Uterus (tissue), 4 donors: ENCODE results near the gene ERGIC1. TPM values are rescaled to one million over a fixed set of nuclear protein-coding genes. Genes with fewer than 3 reads are reported as not detected.

Experiments
- DNase-seq, 2 donors: peaks; one replicate each; pipeline ENCODE4 v3.0.0-alpha.2; 2019 to 2020
- H3K27ac ChIP-seq, 2 donors: fragments of 200-600 bp; sonication (generic); 1 replicate in 1 of 2; 2 replicates in 1 of 2; pipeline ENCODE4 v1.5.1; 2016 to 2018
- H3K27me3 ChIP-seq, 2 donors: fragments of 200-600 bp; sonication (generic); one replicate each; pipeline ENCODE4 v1.5.1; 2018 to 2019; ENCODE audit warnings: control low read depth in 1 of 2
- H3K36me3 ChIP-seq, 2 donors: fragments of 200-600 bp; sonication (generic); one replicate each; pipeline ENCODE4 v1.5.1; 2019; ENCODE audit warnings: control low read depth in 1 of 2
- H3K4me1 ChIP-seq, 2 donors: fragments of 200-600 bp; sonication (generic); one replicate each; pipeline ENCODE4 v1.5.1; 2018 to 2019; ENCODE audit warnings: control low read depth in 1 of 2
- H3K4me3 ChIP-seq, 2 donors: fragments of 200-600 bp; sonication (generic); 1 replicate in 1 of 2; 2 replicates in 1 of 2; pipeline ENCODE4 v1.5.1; 2018 to 2019; ENCODE audit warnings: mild to moderate bottlenecking in 1 of 2
- H3K9me3 ChIP-seq, 2 donors: fragments of 200-600 bp; sonication (generic); one replicate each; pipeline ENCODE4 v1.5.1; 2019; ENCODE audit warnings: control low read depth in 1 of 2
- POLR2A ChIP-seq, 2 donors: fragments of 450-650 bp; IDR thresholded peaks; one replicate each; pipeline ENCODE4 v1.6.1; 2016; ENCODE audit warnings: antibody characterized with exemption in 2 of 2, mild to moderate bottlenecking in 1 of 2, moderate library complexity in 1 of 2
- intact Hi-C: fragments of 100-400 bp; cut with DNase I; formaldehyde crosslinking; loops from one replicate; pipeline ENCODE4 v1.15.1; 2023; ENCODE audit warnings: low total_unique reads
- total RNA-seq, 4 donors: library from RNA; depleted of rRNA in 3 of 4; stranded (reverse); fragments of >200 nt in 3 of 4; gene quantifications; one replicate each; pipeline versions ENCODE4 v1.1.0 to v1.2.4, GENCODE V29; 2014 to 2023
- TF ChIP-seq, protein P1 (sequence below), 4 experiments: fragments of 200-600 bp in 2 of 4; fragments of 450-650 bp in 2 of 4; sonication (generic) in 2 of 4; IDR thresholded peaks; one replicate each; pipeline ENCODE4 v1.5.1; 2016 to 2019; ENCODE audit warnings: antibody characterized with exemption in 4 of 4, mild to moderate bottlenecking in 2 of 4, moderate library complexity in 1 of 4
- donor health status: DM: yes; HTN: yes; CAD: no.

Gene ERGIC1
- total RNA-seq, 4 donors from 2014 or later: 34.8 to 130 (median 67.7) TPM

DNA sequence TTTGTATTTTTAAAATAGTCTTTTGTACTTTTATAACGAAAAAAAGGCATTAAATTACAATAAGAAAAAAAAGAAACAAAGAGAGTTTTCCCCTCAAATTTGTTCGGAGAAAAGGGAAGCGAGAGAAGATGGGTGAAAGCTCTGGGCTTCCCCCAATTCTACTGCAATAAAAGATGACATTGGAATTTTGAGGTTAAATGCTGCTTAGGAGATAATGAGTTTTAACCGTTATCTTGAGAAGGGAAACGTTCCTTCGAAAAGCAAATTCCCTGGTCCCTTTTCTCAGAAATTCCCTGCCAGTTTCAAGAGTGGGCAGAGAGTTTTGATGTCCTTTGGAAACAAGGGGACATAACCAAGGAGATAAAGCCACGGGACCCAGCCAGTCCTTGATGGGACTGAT, 18.4 kb upstream of the ERGIC1 start:
- Histone ChIP-seq H3K36me3 (no peaks in the 10 kb centered on the region), H3K27ac (peak overlapping the region in 1 of 2 donors; percentile 71), H3K4me1 (peaks cover 0 to 4% of the 10 kb centered on the region in 2 donors), H3K4me3 (no peak overlapping the region), H3K27me3 (no peaks in the 10 kb centered on the region), H3K9me3 (no peaks in the 10 kb centered on the region)
- intact Hi-C loops: no loop called here
- DNase-seq: no peak
- TF ChIP-seq, protein P1, sequence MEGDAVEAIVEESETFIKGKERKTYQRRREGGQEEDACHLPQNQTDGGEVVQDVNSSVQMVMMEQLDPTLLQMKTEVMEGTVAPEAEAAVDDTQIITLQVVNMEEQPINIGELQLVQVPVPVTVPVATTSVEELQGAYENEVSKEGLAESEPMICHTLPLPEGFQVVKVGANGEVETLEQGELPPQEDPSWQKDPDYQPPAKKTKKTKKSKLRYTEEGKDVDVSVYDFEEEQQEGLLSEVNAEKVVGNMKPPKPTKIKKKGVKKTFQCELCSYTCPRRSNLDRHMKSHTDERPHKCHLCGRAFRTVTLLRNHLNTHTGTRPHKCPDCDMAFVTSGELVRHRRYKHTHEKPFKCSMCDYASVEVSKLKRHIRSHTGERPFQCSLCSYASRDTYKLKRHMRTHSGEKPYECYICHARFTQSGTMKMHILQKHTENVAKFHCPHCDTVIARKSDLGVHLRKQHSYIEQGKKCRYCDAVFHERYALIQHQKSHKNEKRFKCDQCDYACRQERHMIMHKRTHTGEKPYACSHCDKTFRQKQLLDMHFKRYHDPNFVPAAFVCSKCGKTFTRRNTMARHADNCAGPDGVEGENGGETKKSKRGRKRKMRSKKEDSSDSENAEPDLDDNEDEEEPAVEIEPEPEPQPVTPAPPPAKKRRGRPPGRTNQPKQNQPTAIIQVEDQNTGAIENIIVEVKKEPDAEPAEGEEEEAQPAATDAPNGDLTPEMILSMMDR (IDR thresholded peaks at IDR 0.05): no peak
- no peak for TF ChIP-seq POLR2A (IDR thresholded peaks at IDR 0.05)

DNA sequence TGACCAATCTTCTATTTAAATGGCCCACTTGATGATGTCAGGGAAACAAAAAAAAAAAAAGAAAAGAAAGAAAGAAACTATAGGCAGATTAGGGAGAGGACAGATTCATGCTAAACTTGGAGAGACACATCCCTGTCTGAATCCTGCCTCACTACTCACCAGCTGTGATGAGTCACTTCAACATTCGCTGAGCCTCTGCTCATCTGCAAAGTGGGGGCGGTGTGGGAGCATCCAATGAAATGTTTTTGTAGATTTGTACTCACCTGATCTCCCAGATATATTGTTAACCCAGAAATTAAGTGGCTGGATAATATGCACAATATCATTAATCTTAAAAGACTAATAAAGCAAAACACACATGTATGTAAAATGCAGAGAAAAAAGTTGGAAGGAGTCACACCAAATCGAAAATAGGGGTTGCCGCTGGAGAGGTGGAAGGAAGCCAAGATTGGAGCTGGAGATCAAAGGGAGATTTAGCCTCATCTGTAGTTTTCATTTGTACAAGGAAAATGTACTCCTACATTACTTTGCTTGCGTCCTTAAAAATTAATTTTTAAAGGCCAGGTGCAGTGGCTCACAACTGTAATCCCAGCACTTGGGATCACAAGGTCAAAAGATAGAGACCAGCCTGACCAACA, 17.0 kb upstream of the ERGIC1 start:
- peak overlapping the region; percentile 71 to 77 for H3K27ac ChIP-seq
- intact Hi-C loops: no loop called here
- TF ChIP-seq, protein P1 (IDR thresholded peaks at IDR 0.05): no peak
- no peak for TF ChIP-seq POLR2A (IDR thresholded peaks at IDR 0.05)
- no peak overlapping the region for H3K4me3 ChIP-seq
- H3K27me3 ChIP-seq: no peaks in the 10 kb centered on the region
- H3K9me3 ChIP-seq: no peaks in the 10 kb centered on the region
- DNase-seq: peak; percentile 57 to 81
- no peaks in the 10 kb centered on the region for H3K36me3 ChIP-seq
- H3K4me1 ChIP-seq: peaks cover 0 to 4% of the 10 kb centered on the region in 2 donors

DNA sequence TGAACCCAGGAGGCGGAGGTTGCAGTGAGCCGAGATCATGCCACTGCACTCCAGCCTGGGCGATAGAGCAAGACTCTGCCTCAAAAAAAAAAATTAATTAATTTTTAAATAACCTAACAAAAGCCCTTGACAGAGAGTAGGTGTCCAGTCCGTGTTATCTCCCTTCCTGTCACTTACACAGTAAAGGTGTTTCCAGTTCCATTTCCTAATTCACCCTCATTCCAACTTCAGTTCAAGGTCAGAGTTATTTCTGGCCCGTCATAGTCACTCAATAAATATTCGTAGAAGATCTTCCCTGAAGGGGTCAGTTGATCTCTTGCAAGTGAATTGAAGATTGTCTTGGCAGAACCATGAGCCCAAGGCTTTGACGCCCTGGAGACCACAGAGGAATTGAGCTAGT, 16.4 kb upstream of the ERGIC1 start:
- Histone ChIP-seq H3K4me3 (no peak overlapping the region), H3K36me3 (no peaks in the 10 kb centered on the region), H3K4me1 (peaks cover 0 to 4% of the 10 kb centered on the region in 2 donors), H3K27ac (peak overlapping the region; percentile 71 to 77), H3K27me3 (no peaks in the 10 kb centered on the region), H3K9me3 (no peaks in the 10 kb centered on the region)
- TF ChIP-seq, protein P1 (IDR thresholded peaks at IDR 0.05): no peak
- no peak for TF ChIP-seq POLR2A (IDR thresholded peaks at IDR 0.05)
- intact Hi-C loops: no loop called here
- peak in 1 of 2 donors; percentile 11 for DNase-seq

DNA sequence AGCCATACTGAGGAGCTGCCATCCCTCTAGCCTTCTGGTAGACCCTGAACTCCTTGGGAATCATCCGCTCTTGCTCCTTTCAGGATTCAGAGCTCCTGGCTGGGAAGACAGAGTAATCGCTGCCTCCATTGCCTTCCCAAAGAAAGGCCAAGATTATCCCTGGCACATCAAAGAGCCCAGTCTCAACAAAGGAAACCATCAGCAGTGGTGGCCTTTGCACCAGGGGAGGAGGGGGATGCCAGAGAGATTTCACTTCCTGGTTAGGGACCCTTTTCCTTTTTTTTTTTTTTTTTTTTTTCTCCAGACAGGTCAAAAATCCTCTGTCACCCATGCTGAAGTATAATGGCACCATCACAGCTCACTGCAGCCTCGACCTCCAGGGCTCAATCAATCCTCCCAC, 16.0 kb upstream of the ERGIC1 start:
- peaks cover 0 to 4% of the 10 kb centered on the region in 2 donors for H3K4me1 ChIP-seq
- no peaks in the 10 kb centered on the region for H3K27me3 ChIP-seq
- no peak overlapping the region for H3K4me3 ChIP-seq
- no peaks in the 10 kb centered on the region for H3K36me3 ChIP-seq
- H3K27ac ChIP-seq: peak overlapping the region in 1 of 2 donors; percentile 71
- TF ChIP-seq, protein P1 (IDR thresholded peaks at IDR 0.05): no peak
- no peak for TF ChIP-seq POLR2A (IDR thresholded peaks at IDR 0.05)
- DNase-seq: no peak
- intact Hi-C loops: no loop called here
- H3K9me3 ChIP-seq: no peaks in the 10 kb centered on the region

DNA sequence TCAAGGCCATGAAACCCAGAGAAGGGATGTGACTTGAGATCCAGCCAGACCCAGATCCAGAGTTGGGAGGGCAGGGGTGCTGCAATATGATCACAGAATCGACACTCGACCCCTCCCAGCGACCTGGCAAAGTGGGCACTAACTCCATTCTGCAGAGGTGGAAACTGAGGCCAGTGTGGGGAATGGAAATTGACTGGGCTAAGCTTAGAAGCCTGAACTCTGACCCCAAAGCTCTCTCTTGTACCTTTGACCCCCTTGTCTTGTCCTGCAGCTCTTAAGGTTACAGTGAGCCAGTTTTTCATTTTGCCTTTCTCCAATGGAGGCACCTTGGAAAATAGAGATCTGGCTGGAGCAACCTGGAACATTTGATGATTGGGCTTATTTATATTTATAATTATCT, 14.5 kb upstream of the ERGIC1 start:
- H3K9me3 ChIP-seq: no peaks in the 10 kb centered on the region
- DNase-seq: no peak
- H3K36me3 ChIP-seq: no peaks in the 10 kb centered on the region
- intact Hi-C loops: no loop called here
- no peaks in the 10 kb centered on the region for H3K27me3 ChIP-seq
- TF ChIP-seq, protein P1 (IDR thresholded peaks at IDR 0.05): no peak
- no peak for TF ChIP-seq POLR2A (IDR thresholded peaks at IDR 0.05)
- peaks cover 0 to 4% of the 10 kb centered on the region in 2 donors for H3K4me1 ChIP-seq
- H3K4me3 ChIP-seq: no peak overlapping the region
- H3K27ac ChIP-seq: peak overlapping the region; percentile 54 to 73
